ENCODE results near the gene LPCAT4.

LPCAT4 gene

GRCh38 chr15:34314491-34315490 is 52.2 kb downstream of the LPCAT4 start:
- no peaks in the 10 kb centered on the region for H3K27me3 Mint-ChIP-seq
- ATAC-seq (ENCODE audit: low read depth) (no peak), DNase-seq (ENCODE audit: low spot score in 2 of 2) (no peak)
- H3K9me3 Mint-ChIP-seq = no peaks in the 10 kb centered on the region
- H3K4me1 Mint-ChIP-seq = peaks cover 28% of the 10 kb centered on the region
- no peak overlapping the region for H3K4me3 Mint-ChIP-seq
- peaks cover 17% of the 10 kb centered on the region for H3K36me3 Mint-ChIP-seq
- peak overlapping the region; percentile 24 for H3K27ac Mint-ChIP-seq

GRCh38 chr15:34311563-34311962 is 55.4 kb downstream of the LPCAT4 start:
- H3K27ac Mint-ChIP-seq = no peak overlapping the region
- H3K36me3 Mint-ChIP-seq = peaks cover 25% of the 10 kb centered on the region
- DNase-seq (ENCODE audit: low spot score in 2 of 2) = no peak
- H3K4me1 Mint-ChIP-seq = peaks cover 26% of the 10 kb centered on the region
- H3K27me3 Mint-ChIP-seq = no peaks in the 10 kb centered on the region
- peaks cover 2% of the 10 kb centered on the region for H3K9me3 Mint-ChIP-seq
- no peak overlapping the region for H3K4me3 Mint-ChIP-seq
- no peak for ATAC-seq (ENCODE audit: low read depth)

Data from memory B cell (primary cell).